Raji (cell line): ENCODE data around the gene AK5.

Experiments used
- POLR2A ChIP-seq: IDR thresholded peaks from 2 replicates; pipeline ENCODE4 v1.6.1; 2011; ENCODE audit warnings: low read depth, low read length, control low read depth; ENCODE audit not compliant: insufficient read depth

AK5 gene

DNA sequence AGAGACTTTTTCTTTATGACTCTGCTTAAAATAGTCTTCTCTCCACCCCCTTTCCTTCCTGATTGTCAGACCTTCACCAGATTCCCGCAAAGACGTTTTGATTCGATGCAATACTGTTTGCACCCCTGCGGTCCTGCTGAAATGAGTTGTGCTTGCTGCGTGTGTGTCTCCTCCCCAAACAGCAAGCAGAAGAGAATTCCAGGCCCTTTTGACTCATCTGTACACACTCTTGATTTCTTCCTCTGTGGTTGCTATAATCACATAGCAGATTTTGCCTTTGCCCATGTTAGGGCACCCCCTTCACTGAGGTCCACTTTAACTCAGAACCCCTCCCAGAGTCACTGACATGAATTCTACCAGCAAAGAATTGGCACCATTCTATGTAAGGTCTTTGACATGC is 264.2 kb downstream of the AK5 start:
- no peak for TF ChIP-seq POLR2A

DNA sequence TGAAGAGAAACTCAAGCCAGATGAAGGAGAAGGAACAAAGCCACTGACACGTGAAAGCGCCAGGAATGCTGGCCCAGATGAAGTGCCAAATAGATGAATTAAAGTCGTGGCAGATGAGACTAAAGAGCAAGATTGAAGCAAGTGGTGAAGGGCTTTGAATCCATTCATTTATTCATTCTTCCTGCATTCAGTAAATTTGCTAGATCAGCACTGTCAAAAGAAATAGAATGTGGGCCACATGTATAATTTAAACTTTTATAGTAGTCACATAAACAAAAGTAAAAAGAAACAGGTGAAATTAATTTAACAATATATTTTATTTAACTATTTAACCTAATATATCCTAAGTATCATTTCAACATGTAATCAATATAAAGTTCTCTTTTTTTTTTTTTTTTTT is 265.1 kb downstream of the AK5 start:
- no peak for TF ChIP-seq POLR2A

DNA sequence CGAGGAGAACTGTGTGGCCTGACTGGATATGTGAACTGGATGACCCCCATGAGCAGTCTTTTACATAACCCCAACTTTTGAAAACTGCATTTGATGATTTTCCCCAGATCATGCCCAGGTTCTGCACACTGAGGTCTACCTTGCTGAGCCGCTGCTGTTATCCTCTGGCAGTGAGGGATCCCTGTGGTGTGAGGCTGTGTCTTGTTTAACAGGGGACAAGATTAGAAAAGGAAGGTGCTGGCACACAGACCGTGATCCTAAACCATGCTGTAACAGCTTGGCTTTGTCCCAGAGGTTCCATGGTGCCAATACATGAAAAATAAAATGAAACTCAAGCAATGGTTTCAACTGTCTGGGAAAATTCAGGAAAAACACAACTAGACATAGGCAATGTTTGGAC is 266.5 kb downstream of the AK5 start:
- no peak for TF ChIP-seq POLR2A

DNA sequence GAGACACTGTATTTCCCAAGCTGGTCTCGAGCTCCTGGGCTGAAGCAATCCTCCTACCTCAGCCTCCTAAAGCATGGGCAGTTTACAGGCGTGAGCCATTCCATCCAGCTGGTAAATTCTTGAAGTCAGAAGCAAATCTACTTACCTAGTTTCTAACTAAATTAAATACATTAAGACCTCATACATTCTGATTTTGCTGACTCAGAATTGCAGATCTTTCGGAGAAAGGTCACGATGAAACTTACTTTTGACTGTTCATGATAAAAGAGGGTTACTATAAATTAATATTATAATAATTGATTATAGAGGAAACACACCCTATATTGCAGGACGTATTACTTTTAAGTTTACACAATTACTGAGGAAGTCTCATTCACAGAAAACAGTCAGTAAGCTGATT is 268.3 kb downstream of the AK5 start:
- TF ChIP-seq POLR2A: no peak

DNA sequence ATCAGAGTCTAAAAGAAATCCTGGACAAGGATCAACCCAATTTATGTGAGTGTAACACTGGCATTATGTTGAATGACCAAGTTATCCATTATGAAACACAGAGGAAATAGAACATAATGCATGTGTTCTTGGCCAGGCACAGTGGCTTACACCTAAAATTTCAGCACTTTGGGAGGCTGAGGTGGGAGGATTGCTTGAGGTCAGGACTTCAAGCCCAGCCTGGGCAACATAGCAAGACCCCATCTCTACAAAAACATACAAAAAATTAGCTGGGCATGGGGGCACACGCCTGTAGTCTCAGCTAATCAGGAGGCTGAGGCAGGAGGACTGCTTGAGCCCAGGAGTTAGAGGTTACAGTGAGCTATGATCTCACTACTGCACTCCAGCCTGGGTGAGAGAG is 270.8 kb downstream of the AK5 start:
- no peak for TF ChIP-seq POLR2A

DNA sequence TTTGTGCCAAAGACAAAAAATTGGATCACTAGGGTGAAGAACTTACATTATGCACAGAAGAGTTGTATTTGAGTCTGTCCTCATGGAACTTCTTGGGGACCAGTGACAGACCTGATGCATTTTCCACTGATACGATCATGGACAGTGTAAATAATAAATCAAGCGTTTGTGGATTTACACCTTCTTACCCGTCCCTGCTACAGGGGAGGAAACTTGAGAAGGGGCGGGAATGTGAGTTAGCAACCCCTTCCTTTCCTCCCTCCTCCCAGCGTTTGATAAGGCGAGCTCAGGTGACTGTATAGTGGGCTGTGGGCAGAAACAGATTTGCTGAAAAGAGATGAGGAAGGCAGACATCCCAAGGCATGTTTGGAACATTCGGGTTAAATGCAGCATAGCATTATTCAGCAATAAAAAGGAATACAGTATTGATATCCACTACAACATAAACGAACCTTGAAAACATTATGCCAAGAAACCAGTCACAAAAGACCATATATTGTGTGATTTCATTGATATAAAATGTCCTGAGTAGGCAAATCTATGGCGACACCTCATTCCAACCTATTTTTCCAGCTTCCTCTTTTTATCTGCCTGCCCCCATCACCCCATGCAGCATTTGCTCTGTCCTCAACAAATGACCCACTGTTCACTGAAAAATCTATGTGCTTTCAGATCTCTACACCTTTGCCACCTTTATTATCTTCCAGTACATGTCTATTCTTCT is 271.9 kb downstream of the AK5 start:
- TF ChIP-seq POLR2A: no peak

DNA sequence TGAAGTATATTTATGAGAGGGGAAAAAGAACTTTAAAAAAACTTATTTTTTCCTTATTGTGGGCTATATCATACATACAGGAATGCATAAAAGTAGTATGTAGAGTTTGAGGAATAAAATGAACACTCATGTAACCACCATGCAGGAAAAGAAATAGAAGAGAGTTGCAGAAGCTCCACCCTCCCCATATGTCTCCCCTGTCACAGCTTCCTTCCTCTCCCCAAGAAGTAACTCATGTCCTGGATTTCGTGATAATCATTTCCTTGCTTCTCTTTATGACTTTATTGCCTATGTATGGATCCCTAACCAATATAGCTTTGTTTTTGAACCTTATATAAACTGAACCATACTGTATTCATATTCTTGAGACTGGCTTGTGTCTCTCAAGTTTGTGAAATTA is 274.2 kb downstream of the AK5 start:
- no peak for TF ChIP-seq POLR2A

DNA sequence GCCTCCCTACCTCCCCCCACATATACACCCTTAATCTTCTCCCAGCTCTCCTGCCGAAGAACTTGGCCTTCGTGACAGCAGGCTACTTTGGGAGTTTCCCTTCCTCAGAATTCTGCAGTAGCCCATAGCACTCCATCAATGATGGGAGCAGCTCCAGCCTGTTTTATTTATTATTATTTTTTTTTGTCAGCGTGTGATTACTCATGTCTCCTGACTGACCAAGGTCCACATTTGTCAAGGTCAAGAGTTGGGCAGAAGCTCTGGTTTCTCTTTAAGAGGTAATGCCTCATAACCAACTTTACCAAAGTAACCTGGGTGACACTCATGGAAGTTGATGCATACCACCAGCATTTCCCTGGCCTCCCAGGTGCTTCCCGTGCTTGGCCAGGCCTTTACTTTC is 275.2 kb downstream of the AK5 start:
- TF ChIP-seq POLR2A: no peak

DNA sequence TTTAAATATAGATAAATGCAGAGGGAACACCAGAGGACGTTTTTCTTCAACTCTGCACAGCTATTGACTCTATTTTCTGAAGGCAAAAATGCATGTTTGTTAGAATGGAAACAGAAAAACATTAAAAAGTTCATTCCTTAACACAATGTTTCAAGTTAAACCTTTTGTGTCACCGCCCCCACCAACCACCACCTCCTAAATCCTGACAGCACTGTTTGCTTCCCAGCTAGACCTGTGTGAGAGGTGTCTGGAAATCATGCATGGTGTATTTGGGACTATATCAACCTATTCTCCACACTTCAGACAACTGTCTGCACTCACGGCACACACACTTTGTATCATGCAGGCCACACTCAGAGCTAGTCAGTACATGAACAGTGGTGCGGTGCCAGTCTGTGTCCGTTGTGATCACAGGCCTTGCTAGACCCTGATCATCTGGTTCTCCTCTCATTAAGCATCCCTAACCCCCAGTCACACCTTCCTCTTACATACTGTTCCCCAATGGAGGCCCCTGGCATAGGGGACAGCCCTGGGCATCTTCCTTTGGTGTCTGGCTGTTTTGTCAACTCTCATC is 276.9 kb downstream of the AK5 start:
- no peak for TF ChIP-seq POLR2A

DNA sequence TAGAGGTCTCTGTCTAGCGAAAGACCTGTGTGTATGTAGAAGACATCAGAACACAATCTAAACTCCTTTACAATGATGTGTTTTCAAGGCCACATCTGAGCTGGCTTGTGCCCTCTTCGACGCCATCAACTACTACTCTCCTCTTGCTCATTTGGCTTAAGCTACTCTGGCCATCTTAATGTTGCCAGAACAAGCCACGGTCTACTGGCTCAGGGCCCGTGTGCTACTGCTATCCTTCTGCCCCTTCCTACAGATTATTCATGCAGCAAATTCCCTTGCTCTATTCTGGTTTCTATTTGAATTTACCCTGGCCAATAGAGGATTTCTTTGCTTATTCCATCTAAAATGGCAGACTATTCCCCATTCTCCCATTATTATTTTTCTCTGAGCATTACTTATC is 278.9 kb downstream of the AK5 start:
- TF ChIP-seq POLR2A: no peak

DNA sequence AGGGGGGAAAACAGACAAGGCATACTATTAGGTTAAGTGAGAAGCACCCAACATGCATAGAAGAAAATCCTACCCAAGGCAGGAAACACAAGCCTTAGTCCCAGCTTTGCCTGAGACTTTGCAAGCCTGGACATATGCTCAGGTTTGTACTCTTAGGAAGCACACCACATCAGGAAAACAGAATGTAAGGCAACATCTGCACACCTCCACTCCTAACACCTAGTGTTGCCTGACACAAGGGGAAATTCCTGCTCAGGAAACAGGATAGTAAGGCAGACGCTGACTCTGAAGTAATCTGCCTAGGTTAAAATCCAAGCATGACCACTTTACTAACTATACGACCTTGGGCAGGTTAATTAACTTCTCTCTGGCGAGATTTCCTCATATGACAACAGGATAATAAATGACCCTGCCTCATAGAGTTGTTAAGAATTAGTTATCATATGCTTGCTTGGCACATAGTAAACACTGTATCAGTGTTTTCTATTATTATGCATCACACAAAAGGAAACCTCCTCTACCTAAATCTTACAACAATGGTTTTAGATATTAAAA is 280.9 kb downstream of the AK5 start:
- TF ChIP-seq POLR2A: no peak

DNA sequence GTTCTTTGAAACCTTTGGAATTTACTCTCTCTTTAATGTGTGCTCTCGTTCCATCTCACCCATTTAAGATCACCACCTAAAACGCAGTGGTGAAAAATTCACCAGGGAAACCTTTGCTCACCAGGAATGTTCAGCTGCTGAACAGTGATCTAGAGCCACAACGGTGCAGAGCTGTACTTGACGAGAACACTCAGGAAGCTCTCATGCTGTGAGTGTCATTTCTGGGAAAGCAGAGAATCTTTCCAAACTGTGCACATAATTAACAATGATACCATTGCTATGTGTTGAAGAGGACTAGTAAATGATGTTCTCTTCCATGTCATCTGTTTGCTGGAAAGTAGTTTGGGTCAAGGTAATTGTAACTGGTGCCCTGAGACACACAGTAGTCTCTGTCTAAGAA is 283.5 kb downstream of the AK5 start:
- TF ChIP-seq POLR2A: no peak

DNA sequence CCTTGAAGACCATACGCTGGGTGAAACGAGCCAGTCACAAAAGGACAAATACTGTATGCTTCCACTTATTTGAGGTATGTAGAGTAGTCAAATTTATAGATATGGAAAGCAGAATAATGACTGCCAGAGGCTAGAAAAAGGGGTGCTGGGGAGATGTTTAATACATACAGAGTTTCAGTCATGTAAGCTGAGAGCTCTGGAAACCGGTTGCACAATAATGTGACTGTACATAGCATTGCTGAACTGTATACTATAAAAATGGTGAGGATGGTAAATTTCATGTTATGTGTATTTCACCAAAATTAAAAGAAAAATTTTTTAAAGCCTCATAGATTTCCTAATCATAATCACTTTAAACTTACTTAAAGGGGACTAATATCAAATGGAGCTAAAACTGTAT is 289.8 kb downstream of the AK5 start:
- no peak for TF ChIP-seq POLR2A

DNA sequence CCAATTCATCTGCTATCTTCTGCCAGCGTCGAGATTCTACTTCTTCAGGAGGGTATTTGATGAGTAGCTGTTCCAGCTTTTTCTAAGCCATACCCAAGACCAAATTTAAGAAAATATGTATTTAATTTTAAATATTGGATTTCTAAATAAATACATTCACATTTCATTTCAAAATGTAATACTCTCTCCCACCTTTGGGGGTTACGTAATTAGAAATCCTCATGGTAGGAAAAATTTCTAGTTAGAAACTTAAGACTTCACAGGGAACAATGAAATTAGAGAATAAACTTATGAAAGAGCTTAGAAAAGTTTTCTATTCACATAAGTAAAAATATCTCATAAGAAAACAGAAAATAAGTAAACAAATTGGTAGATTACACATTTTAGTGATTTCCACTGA is 297.7 kb downstream of the AK5 start:
- no peak for TF ChIP-seq POLR2A

DNA sequence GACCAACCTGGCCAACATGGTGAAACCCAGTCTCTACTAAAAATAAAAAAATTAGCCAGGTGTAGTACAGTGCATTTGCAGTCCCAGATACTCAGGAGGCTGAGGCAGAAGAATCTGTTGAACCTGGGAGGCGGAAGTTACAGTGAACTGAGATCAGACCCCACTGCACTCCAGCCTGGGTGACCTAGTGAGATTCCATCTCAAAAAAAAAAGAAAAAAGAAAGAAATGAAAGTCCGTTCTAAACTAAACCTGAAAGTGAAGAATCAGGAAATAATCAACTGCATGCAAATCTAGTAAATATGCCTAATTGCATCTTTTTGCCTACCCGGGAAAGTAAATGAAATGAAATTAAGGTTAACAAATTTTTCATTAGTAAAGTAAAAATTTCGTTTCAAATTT is 301.1 kb downstream of the AK5 start:
- no peak for TF ChIP-seq POLR2A

DNA sequence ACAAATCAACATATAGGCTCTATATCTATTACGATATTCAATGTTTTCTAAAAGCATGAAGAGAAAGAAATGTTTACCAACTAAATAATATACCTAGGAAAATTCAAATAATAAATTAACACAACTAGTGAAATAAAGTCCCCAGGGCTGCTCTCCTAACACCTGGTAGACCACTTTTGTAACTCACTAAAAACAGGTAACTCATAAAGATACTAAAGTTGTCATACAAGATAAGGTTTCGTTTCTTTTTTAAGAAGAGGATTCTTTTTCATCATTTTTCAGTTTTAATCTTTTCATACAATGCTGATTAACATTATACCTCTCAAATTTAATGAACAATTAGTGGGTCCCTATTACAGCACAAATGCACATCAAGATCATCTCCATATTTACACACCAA is 301.7 kb downstream of the AK5 start:
- no peak for TF ChIP-seq POLR2A

DNA sequence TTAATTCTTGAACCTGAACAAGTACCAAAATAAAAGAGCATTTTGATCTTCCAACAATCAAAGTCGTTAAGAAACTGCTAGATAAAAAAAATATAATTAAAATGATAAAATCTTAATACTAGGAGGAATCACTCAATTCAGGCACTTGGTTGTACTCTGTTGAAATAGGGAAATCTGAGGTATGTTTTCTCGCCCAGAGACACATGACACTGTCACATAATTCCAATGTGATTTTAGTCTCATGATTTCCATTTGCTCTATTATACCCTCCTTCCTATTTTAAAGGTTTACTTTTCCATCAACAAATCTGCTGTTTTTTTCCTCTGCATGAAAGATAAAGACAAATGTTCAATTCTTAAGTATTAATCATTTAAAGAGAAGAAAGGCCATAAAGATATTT is 303.1 kb downstream of the AK5 start:
- TF ChIP-seq POLR2A: no peak

DNA sequence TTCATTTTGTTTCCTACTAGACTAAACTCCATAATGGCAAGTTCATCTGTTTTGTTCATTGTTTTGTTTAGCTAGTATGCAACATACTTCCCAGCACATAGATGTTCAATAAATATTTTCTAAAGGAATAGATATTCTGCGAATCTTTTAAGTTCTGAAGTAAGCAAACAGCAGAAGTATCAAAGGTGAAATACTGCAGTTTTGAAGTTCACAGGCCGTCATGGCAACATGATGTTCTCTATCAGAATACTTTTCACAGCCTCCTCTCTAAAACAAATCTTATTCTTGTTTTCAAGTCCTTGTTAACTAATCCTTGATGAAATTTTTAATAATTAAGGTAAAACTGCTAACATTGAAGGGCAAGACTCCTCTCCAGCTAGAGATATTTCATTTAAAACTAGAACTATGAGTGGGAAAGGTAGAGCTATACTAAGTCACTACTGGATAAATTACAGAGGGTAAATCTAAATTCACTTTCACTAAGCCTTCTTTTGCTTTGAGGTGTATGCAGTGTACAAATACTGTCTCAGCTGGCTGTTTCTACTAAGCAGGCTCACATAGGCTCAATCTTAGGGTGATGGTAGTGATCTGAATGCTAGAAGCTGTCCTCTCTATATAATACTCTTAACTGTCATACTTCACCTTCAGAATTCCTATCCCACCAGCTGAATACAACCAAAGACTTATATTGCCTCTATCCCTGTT is 303.9 kb downstream of the AK5 start:
- TF ChIP-seq POLR2A: no peak
